SJCRH30 (cell line): ENCODE data around the gene CDC42EP4. TPM values are rescaled to one million over a fixed set of nuclear protein-coding genes. Genes with fewer than 3 reads are reported as not detected.

Experiments
- DNase-seq, 2 experiments: peaks; one replicate each; pipeline ENCODE4 v3.0.0-alpha.2; 2015 to 2020
- H3K27ac ChIP-seq: fragments of 250-450 bp; sonication (Bioruptor Pico); 2 replicates; pipeline ENCODE4 v1.5.1; 2020; ENCODE audit warnings: mild to moderate bottlenecking, moderate library complexity
- H3K27me3 ChIP-seq: fragments of 250-450 bp; sonication (Bioruptor Pico); 2 replicates; pipeline ENCODE4 v1.5.1; 2020; ENCODE audit warnings: mild to moderate bottlenecking, moderate library complexity
- H3K36me3 ChIP-seq: fragments of 250-450 bp; sonication (Bioruptor Pico); 2 replicates; pipeline ENCODE4 v1.5.1; 2020; ENCODE audit warnings: mild to moderate bottlenecking, moderate library complexity
- H3K4me1 ChIP-seq: fragments of 250-450 bp; sonication (Bioruptor Pico); 2 replicates; pipeline ENCODE4 v1.5.1; 2020; ENCODE audit warnings: mild to moderate bottlenecking, moderate library complexity
- H3K4me3 ChIP-seq: fragments of 250-450 bp; sonication (Bioruptor Pico); 2 replicates; pipeline ENCODE4 v1.5.1; 2020; ENCODE audit warnings: mild to moderate bottlenecking, moderate library complexity
- H3K9me3 ChIP-seq: fragments of 250-450 bp; sonication (Bioruptor Pico); replicated peaks from 2 replicates; pipeline ENCODE4 v1.5.1; 2020; ENCODE audit warnings: mild to moderate bottlenecking, moderate library complexity
- total RNA-seq: library from RNA; depleted of rRNA; stranded (reverse); fragments of >200 nt; shearing (Covaris generic); gene quantifications from 2 replicates; pipeline ENCODE4 v1.2.3, GENCODE V29; 2014

The CDC42EP4 gene
- total RNA-seq, 1 experiment from 2014 or later: 21.7 TPM

DNA sequence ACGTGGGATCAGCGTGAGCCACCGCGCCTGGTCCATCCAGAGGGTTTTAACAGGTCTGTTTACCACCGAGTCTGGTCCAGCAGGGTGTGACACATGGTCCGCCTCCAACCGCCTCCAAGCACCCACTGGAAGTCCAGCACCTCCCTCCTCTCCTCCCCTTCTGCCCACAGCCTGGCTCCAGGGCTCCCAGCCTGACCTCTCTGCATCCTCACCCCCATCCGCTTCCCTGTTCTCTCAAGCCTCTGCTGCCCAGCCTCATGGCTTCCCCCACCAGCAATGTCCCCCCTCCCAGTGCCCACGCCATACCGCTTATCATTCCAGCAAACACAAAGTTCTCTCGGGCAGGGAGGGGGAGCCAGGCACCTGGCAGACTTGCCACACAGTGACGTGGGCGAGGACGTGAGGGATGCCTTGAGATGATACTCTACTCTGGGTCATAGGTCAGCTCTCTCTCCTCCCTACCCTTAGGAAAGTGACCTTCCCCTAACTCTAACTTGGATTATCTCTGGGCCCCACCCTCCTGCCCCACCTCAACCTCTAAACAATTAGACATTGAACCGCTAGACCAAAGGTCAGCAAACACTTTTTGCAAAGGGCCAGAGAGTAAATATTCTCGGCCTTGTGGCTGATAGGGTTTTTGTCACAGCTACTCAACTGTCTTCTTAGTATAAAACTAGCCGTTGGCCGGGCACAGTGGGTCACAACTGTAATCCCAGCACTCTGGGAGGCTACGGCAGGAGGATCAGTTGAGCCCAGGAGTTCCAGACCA is 23.1 kb downstream of the CDC42EP4 start:
- H3K27ac ChIP-seq: no peak overlapping the region
- H3K9me3 ChIP-seq: no peaks in the 10 kb centered on the region
- H3K4me1 ChIP-seq: peaks cover 27% of the 10 kb centered on the region
- no peak for DNase-seq
- no peaks in the 10 kb centered on the region for H3K27me3 ChIP-seq
- H3K36me3 ChIP-seq: no peaks in the 10 kb centered on the region
- H3K4me3 ChIP-seq: no peak overlapping the region

- H3K4me1 ChIP-seq: peaks cover 25% of the 10 kb centered on the region
- no peak for DNase-seq
Observed at GRCh38 chr17:73286863-73287296, 24.9 kb downstream of the CDC42EP4 start.

DNA sequence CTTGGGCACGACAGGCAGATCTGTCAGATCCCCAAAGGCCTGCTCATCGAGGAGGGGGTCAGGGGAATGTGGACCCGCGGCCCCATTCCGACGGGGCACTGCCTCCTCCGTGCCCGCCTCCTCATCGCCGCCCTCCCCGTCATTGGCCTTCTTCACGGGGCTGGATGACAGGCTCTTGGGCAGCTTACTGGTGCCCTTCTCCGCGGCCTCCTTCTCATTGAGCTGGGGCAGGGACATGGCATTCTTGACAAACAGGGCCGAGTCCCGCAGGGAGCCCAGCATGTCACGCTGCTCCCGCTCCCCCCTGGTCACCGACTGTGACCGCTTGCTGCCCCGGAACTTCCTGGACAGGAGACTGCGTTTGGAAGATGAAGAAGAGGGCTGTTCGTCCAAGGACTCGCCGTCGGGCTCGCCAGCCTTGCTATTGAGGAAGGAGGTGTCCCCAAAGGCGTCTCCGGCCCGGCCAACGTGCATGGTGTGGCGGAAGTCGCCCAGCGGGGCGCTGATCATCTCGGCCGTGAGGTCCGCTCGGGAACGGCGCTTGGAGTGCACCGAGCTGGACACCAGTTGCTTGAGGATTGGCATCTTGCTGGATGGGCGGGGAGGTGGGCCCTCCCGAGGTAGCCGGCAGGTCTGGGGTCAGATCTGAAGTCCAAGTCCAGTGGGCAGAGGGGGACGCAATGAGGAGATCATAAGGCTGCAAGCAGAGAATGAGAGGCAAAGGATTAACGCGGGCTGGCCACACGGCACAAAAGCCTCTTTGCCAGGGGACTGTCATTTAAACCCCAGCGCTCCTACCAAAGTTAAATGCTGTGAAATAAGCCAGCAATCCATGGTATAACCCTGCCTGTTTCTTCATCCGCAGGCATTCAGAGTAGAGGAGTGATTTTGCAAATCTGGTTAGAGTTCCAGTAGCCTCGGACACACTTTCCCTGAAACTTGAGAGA is 25.6 kb downstream of the CDC42EP4 start:
- no peaks in the 10 kb centered on the region for H3K9me3 ChIP-seq
- H3K4me3 ChIP-seq: no peak overlapping the region
- peaks cover 18% of the 10 kb centered on the region for H3K4me1 ChIP-seq
- no peaks in the 10 kb centered on the region for H3K36me3 ChIP-seq
- no peak overlapping the region for H3K27ac ChIP-seq
- H3K27me3 ChIP-seq: no peaks in the 10 kb centered on the region
- DNase-seq: no peak

More at GRCh38 chr17:73286863-73287296, 24.9 kb downstream of the CDC42EP4 start:
- Histone ChIP-seq H3K4me3 (no peak overlapping the region), H3K9me3 (no peaks in the 10 kb centered on the region), H3K27me3 (no peaks in the 10 kb centered on the region), H3K27ac (no peak overlapping the region), H3K36me3 (no peaks in the 10 kb centered on the region)

DNA sequence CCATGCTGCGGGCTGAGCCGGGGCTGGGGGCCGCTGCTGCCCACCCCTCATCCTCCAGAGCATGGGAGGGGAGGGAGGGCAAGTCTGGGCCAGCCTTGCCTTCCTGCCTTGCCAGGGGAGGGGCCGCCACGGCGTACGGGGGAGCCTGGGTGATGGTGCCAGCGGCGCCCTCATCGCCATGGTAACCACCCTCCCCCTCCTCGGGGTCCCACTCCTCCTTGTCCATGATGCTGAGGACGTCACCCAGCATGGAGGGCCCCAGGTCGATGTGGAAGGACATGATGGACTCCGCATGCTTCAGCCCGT is 26.2 kb downstream of the CDC42EP4 start:
- H3K4me1 ChIP-seq: peaks cover 11% of the 10 kb centered on the region
- DNase-seq: no peak

DNA sequence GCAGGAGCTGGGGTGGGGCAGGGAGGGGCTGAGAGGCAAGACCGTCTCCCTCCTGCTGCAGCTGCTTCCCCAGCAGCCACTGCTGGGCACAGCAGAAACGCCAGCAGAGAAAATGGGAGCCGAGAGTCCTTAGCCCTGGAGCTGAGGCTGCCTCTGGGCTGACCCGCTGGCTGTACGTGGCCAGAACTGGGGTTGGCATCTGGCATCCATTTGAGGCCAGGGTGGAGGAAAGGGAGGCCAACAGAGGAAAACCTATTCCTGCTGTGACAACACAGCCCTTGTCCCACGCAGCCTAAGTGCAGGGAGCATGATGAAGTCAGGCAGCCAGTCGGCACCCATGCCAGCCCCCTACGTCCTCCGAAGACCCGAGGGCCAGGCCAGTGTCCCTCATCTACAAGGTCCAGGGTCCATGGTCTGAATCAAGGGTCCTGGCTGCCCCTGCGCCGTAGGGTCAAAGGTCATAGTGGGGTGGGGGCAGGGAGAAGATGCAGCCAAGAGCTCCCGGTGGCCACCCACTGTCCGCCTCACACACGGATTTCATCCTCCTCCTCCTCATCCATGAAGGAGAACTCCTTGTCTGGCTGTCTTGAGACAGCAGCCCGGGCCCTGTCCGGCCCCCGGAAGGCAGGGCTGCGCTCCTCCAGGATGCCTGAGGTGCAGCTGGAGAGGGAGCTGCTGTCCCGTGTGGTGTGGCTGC is 26.7 kb downstream of the CDC42EP4 start:
- peaks cover 6% of the 10 kb centered on the region for H3K4me1 ChIP-seq
- no peaks in the 10 kb centered on the region for H3K9me3 ChIP-seq
- H3K4me3 ChIP-seq: no peak overlapping the region
- no peaks in the 10 kb centered on the region for H3K27me3 ChIP-seq
- DNase-seq: no peak
- H3K27ac ChIP-seq: no peak overlapping the region
- no peaks in the 10 kb centered on the region for H3K36me3 ChIP-seq

More for the DNA sequence above, 26.2 kb downstream of the CDC42EP4 start:
- no peaks in the 10 kb centered on the region for H3K27me3 ChIP-seq
- no peak overlapping the region for H3K27ac ChIP-seq
- H3K4me3 ChIP-seq: no peak overlapping the region
- no peaks in the 10 kb centered on the region for H3K36me3 ChIP-seq
- no peaks in the 10 kb centered on the region for H3K9me3 ChIP-seq

DNA sequence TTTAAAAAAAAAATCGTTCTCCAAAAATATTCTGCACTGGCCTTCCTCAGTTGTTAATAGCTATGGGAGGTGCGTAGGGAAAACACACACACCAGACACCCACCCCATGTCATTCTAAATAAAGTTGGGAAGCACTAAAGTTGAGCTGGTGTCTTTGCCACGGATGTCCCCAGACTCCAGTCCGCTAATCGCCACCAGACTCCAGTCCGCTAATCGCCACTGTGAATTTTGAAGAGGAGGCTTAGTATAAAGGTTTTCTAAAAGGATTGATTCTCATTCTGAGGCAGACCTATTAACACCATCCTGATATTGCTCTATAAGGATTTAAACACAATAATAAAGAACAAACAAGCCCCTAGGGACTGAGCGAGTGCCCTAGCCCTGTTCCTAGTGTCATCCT is 27.4 kb downstream of the CDC42EP4 start:
- DNase-seq: no peak
- Histone ChIP-seq H3K4me1 (peaks cover 6% of the 10 kb centered on the region; the same call in 1 of the 2 replicates), H3K27me3 (no peaks in the 10 kb centered on the region), H3K36me3 (no peaks in the 10 kb centered on the region), H3K9me3 (no peaks in the 10 kb centered on the region), H3K4me3 (no peak overlapping the region), H3K27ac (no peak overlapping the region)

DNA sequence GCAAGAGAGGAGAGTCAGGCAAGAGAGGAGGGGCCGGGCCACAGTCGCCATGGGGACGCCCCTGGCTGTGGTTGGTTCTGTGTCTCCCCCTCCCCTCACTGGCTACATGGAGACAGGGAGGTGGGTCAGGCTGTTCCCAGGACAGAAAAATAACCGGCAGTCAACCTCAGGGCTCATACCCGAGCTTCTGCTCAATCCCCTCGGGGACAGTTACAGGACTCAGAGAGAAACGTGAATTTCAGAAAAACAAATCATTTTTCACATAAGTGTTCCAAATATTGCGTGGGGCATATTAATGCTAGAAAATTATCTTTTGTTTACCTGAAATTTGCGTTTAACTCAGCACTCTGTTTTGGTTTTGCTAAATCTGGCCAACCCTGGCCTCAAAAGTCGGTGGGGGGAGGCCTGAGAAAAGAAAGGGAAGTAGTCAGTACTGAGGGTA is 27.9 kb downstream of the CDC42EP4 start:
- no peaks in the 10 kb centered on the region for H3K27me3 ChIP-seq
- no peak overlapping the region for H3K4me3 ChIP-seq
- H3K4me1 ChIP-seq: peaks cover 9% of the 10 kb centered on the region; the same call in 1 of the 2 replicates
- H3K27ac ChIP-seq: no peak overlapping the region
- H3K36me3 ChIP-seq: no peaks in the 10 kb centered on the region
- H3K9me3 ChIP-seq: no peaks in the 10 kb centered on the region
- DNase-seq: peak; percentile 54 to 57

GRCh38 chr17:73283250-73283649 is 28.6 kb downstream of the CDC42EP4 start:
- Histone ChIP-seq H3K27me3 (no peaks in the 10 kb centered on the region), H3K27ac (no peak overlapping the region), H3K9me3 (no peaks in the 10 kb centered on the region), H3K4me3 (no peak overlapping the region), H3K36me3 (no peaks in the 10 kb centered on the region), H3K4me1 (peaks cover 15% of the 10 kb centered on the region; the same call in 1 of the 2 replicates)
- no peak for DNase-seq

DNA sequence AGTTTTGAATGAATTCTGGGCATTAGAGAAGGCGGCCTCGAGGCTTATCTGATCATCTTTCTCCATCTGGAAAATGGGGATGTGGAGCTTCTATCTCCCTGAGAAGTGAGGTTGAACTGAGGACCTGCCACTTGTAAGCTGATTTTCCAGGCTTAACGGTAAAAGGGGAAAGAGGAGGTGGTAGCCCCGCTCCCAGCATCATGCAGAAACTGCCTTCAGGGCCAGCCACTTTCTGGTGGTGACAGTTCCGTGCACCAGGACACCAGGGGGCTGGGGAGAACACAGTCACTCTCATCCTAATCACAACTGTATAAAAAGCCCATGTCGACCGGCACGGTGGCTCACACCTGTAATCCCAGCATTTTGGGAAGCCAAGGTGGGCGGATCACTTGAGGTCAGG is 29.2 kb downstream of the CDC42EP4 start:
- Histone ChIP-seq H3K9me3 (no peaks in the 10 kb centered on the region), H3K36me3 (no peaks in the 10 kb centered on the region), H3K4me1 (peaks cover 17% of the 10 kb centered on the region; the same call in 1 of the 2 replicates), H3K27ac (no peak overlapping the region), H3K4me3 (no peak overlapping the region), H3K27me3 (no peaks in the 10 kb centered on the region)
- DNase-seq: no peak

DNA sequence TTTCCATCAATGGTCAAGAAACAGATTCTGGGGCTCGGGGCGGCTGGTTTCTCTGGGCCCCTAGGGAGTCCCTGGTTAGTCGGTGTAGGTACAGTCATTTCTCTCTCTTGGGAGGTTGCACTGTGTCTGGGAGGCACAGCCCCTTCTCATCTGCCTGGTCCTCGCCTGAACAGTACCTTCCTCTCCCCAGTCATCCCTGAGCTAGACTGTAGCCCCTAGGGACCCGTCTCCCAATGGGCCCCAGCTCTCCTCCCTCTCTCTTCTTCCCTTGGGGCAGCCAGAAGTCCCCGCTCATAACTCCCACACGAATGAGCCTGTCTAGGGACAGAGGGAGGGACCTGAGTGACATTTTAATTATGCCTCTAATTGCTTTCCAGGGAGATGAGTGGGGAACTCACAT is 29.9 kb downstream of the CDC42EP4 start:
- H3K4me3 ChIP-seq: no peak overlapping the region
- DNase-seq: no peak
- H3K36me3 ChIP-seq: no peaks in the 10 kb centered on the region
- peaks cover 17% of the 10 kb centered on the region; the same call in 1 of the 2 replicates for H3K4me1 ChIP-seq
- H3K9me3 ChIP-seq: no peaks in the 10 kb centered on the region
- no peaks in the 10 kb centered on the region for H3K27me3 ChIP-seq
- no peak overlapping the region for H3K27ac ChIP-seq

- Histone ChIP-seq H3K27me3 (no peaks in the 10 kb centered on the region), H3K9me3 (no peaks in the 10 kb centered on the region), H3K27ac (no peak overlapping the region), H3K4me3 (no peak overlapping the region), H3K4me1 (peaks cover 17% of the 10 kb centered on the region; the same call in 1 of the 2 replicates), H3K36me3 (no peaks in the 10 kb centered on the region)
- no peak for DNase-seq
Observed at GRCh38 chr17:73280191-73280590, 31.6 kb downstream of the CDC42EP4 start.

DNA sequence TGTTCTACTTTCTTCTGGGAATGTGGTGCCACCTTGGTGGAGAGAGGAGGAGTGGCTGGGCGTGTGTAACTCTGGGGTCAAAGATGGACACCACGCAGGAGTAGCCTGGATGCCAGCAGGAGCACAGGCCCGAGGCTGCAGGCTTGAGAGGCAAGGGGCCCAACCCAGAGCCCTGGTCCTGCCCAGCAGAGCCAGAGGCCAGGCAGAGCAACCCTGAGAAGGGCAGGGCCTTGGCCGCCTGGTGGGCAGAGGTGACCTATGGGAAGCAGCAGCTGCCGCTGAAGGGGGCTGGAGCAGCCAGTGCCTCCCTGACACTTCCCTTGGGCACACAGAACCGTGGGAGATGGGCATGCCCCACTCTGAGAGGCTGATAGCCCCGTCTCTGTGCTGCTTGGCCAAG is 32.1 kb downstream of the CDC42EP4 start:
- Histone ChIP-seq H3K4me1 (peaks cover 17% of the 10 kb centered on the region; the same call in 1 of the 2 replicates), H3K27me3 (no peaks in the 10 kb centered on the region), H3K27ac (no peak overlapping the region), H3K36me3 (no peaks in the 10 kb centered on the region), H3K4me3 (no peak overlapping the region), H3K9me3 (no peaks in the 10 kb centered on the region)
- DNase-seq: no peak

- Histone ChIP-seq H3K4me1 (peaks cover 14% of the 10 kb centered on the region; the same call in 1 of the 2 replicates), H3K36me3 (no peaks in the 10 kb centered on the region), H3K27me3 (no peaks in the 10 kb centered on the region), H3K4me3 (no peak overlapping the region), H3K9me3 (no peaks in the 10 kb centered on the region), H3K27ac (no peak overlapping the region)
- peak; percentile 58 to 72 for DNase-seq
Observed at GRCh38 chr17:73278465-73279453, 33.0 kb downstream of the CDC42EP4 start.
